HS-5 (cell line): ENCODE results near the gene CRACR2B.

Experiments
- DNase-seq: peaks from one replicate; pipeline ENCODE4 v3.0.0-alpha.2; 2012; ENCODE audit warnings: low read depth

Gene CRACR2B

DNA sequence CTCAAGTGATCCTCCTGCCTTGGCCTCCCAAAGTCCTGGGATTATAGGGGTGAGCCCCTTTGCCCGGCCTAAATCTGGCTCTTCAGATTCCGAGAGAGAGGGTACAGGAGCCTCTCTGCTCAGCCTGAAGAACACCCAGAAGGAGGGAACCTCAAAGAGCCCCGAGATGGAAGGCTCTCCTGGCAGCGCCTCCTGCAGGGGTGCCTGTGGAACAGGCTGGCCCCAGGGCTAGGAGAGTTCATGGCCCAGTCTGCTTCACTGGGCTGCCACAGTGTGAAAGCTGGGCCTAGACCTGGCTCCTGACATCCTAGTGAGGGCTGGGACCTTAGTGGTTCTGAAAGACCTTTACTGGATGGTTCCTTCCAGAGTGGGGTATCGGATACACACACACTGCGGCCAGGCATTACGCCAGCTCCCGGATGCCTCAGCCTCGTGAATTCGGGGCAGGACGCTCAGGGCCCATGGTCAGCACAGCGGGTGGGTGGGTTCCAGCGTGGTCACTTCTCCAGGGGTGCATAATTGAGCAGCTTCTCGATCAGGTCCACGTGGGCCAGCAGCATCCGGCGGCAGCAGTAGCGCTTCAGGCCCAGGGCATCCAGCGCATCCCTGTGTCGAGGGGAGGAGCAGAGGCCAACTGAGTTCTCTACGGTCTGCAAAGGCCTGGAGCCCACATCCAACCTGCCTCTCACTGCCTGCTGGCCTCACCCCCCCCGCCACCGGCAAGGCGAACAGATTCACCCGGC lies 12.3 kb downstream of the CRACR2B start:
- DNase-seq, result no peak

DNA sequence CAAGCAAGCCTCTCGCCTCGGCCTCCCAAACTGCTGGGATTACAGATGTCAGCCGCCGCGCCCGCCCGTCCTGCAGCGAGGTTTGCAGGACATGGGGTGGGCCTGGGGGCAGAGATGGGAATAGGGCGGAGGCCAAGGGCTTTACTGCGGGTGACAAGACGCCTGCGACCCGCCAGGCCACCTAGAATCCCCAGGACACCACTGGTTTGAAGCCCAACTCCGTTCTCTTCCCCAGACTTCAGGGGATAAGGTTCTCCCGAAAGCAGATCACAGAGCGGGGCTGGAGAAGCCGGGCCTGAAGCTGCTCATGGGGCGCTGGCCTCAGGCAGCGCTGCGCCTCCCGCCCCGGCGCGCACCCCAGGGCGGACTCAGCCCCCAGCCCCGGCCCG lies 14.3 kb downstream of the CRACR2B start:
- no peak for DNase-seq

DNA sequence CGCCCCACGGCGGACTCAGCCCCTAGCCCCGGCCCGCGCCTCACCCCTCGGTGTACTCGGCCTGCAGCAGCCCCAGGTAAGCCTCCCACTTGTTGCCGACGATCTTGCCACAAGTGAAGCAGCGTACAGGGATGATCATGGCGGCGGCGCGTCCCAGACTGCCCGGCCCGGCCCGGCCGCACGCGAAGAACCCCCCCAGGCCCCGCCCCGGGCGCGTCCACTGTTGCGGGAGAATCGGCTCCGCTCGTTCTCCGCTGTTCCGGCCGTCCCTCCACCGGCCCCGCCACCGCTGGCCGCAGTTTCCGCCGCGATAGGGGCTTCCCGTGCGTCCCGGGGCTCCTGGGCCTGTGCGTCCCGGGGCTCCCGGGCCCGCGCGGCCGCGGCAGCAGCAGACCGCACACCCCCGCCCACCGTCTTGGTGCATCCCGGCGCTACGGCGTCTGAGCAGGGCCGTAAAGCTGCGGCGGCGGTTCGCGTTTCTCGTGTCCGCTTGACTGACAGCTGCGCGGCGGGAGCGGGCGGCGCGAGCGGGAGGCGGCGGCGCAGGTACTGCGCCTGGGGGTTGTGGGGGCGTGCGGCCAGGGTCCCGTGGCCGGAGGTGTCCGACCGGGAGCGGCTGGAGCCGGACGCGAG lies 14.8 kb downstream of the CRACR2B start, which contains the start of the genes POLR2L and TSPAN4:
Gene POLR2L (minus strand): TSS at position 160 of the 633 bp plus-strand sequence. CDS start 21 bp downstream, at position 139.
Gene TSPAN4 (plus strand): TSS at position 483 of the 633 bp plus-strand sequence. CDS start 7,453 bp downstream, outside the sequence.
- no peak for DNase-seq

DNA sequence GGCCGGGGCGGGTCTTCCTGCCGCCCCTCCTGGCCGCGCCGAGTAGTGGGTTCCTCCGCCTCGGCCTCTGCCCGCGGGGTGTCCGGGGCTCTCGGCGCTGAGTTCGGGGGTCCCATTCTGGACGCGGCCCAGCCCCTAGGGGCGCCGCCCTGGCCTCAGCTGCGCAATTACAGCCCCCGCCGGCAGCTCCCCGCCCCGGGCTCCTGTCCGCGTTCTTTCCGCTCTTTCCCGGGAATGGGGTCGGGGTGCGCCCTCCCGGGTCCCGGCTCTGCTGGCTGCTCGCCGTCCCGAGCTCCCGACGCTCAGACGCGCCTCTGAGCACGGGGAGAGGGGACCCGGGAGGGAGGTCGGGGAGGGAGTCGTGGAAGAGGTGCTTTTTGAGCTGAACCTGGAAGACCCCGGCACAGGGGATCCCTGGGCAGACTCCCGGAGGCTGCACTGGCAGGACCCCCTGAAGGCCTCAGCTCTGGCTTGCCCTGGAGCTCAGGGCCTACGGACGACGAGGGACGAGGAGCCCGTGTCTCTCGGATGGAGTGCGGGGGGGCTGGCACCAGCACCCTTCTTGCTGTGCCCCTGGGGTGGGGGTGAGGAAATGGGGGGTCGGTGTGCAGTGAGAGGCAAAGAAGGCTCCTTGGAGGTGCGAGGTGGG lies 15.5 kb downstream of the CRACR2B start:
- no peak for DNase-seq

DNA sequence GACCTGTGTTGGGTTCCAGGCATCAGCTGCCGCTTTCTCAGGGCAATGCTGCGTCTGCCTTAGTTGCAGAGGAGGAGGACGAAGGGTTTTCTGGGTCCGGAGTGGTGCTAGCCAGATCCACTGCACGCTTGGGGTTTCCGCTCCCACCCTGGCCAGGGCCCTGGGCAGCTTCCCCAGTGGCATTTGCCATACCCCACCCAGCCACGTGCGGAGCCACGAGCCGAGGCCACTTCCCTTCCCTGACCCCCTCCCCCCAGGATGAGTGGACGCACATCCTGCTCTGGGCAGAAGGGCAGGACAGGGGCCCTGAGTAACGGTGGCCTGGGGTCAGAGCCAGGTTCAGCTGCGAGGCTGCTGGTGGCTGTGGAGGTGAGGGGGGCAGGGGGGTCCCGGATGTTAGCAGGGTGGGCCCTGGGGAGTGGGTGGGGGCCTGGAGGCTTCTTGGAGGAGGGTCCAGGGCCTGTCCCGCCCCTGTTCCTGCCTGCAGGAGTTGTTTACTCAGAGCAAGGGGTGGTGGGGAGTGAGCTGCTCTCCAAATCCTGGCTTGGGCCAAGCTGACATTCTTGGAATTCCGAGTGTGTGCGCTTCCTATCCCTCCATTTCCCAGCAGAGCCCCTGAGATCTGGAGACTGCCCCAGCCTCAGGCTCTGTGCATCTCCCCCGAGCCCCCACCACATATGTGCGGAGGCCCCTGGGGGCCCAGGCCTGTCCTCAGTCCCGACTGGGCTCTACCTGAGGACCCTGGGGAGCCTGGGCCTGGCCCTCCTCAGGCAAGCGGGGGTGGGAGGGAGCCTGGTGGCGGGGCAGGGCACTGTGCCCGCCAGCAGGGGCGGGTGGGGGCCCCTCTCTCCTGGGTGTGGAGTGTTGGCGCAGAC lies 16.3 kb downstream of the CRACR2B start:
- DNase-seq, result peak; percentile 88

DNA sequence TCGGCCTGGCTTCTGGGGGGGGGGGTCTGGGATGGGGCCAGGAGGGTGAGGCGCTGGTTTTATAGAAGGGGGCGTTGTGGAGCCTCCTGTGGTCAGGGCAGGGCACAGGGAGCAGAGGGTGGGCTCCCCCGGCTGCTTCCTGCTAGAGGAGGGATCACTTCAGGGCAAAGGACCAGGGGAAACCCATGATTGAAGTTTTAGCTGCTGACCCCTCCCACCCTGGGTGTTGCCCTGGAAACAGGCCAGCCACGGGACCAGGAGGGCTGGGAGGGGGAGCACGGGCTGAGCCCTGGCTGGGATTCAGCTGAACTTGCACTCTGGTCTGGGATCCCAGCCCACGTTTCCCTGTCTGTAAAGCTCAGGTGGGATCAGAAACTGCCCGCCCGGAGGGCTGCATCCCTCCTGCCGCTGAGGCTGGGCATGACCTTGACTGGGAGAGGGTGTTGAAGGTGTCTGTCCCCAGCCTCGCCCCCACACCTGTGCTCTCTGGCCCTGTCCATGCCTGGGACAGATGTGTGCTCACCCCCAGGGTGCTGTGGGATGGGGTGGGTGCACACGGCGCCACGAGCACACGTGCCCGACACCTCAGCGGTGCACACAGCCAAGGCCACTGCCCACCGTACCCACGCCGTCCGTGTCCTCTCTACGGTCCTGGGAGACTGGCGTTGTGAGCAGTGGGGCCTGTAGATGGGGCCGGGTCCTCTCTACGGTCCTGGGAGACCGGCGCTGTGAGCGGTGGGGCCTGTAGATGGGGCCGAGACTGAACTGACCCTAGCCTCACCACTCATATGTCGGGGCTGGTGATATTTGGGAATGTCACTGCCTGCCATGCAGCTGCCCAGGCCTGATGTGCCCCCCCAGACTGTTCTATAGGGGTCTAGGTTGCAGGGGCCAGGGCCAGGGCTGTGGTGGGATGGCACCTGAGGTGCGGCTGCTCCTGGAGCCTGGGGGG lies 17.2 kb downstream of the CRACR2B start:
- peak; percentile 49 for DNase-seq

DNA sequence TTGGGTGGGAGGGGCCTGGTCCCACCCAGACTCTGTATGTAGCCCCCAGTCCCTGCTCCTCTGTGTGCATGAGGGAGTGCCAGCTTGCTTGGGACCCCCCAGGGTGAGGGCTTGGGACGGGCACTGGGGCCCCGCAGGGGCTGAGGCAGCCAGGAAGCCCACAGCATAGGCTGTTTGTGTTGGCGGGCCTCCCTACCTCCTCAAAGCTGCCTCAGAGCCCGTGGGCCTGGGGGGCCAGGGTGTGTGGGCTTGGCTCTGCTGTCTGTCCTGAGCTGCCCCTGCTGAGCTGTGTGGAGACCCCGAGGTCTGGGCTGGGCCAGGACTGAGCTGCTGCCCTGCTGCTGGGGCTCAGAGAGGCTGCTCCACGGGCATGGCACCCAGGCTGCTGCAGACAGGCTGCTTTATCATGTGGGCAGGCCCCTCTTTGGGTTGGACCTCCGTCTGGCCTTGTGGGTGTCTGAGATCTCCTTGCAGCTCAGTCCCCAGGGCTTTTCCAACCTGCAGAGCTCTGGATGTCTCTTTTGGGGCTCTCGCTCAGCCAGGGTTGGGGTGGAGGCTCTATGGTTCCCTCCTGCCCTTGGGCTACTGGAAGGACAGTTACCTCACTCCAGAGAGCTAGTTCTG lies 18.3 kb downstream of the CRACR2B start:
- DNase-seq, result no peak

DNA sequence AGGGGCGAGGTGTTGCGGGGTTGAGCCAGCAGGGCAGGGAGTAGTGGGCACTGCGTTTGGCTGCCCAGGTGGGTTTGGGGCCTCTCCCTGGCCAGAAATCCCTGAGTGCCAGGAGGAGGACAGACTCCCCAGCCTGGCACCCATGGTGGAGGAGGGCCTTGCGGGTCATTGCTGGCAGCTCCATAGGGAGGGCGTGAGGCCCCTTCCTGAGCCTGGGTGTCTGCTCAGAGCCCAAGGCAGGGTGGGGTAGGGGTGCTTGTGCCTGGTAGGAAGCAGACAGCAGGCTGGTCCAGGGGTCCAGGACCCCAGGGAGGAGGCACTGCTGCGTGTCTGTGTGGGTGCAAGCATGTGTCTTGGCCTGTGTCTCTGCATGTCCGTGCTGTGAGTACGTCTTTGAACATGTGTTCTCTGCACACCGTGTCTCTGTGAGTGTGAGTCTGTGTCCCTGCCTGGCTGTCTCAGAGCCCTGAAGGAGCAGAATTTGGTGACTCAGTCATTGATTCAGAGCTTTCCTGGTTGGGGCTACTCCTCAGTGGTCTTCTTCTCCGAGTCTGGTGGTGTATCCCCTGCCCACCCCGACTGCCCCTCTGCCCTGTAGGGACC lies 18.9 kb downstream of the CRACR2B start:
- DNase-seq, result no peak

DNA sequence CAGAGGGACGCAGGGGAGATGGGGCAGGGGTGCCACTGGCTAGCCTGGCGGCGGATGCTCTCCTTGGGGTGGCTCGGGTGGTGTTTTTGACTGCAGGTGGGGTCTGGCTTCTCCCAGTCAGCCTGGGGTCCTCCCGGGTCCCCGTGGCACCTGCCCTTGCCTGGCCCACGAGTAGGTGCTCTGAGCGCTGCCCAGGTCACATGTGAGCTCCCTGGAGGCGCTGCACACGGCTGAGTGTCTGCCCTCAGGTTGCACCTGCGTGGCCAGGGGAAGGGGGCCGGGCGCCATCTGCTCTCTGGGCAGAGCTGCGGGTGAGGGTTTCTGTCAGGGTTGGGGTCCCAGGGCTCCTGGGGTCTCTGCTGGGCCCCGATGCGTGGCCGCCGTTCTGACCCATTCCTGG lies 20.2 kb downstream of the CRACR2B start:
- DNase-seq, result no peak

DNA sequence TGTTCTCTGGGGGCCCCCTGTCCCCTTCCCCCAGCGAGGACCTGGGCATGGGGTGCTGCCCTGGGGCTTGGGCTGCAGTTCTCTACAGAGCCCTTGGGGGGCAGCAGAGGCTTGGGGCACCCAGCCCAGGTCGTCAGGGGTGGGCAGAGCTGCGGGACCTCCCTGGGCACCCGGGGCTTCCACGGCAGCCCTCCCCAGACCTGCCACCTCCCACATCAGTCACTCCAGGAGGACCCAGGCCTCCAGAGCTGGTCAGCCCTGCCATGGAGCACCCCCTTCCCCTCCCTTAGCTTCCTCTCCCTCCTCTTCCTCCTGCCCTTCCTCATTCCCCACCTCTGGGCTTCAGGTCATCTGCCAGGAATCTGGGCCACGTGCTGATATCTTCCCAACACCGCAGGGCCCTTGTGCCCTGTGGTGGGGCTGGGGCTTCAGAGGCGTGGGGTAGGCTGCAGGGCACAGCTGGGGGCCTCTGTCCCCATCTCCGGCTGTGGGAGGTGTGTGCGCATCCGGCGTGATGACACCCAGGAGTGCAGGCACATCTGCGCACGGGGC lies 20.7 kb downstream of the CRACR2B start:
- DNase-seq, result no peak

DNA sequence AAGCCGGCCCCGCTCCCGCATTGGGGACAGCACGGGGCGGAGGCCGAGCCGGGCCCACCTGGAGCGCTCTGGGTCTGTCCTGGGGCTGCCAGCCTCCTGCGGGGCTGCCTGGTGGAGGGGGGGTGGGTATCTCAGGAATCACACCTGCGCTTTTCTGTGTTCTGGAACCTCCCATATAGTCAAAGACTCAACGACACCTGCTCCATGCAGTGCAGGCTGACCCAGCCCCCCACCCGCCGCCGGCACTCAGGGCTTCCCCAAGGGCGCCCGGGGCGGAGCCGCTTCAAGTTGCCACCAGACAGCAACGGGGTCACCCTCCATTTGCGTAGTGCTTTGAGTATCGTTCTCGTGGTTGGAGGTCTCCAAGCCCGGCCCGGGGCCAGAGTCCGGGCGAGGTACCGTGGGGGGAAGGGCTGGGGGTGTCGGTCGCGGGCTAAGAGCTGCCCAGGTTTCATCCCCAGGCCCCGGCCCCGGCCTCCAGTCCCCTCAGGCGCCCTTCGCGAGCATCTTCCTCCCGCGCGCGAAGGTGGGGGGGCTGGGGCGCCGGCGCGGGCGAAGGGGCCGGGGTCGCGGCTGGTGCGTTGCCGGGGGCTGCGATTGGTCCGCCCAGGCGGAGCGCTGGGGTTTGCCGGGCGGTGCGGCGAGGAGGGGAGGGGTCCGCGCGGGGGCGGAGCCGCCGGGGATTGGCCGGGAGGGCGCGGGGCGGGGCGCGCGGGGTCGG lies 21.5 kb downstream of the CRACR2B start:
- no peak for DNase-seq

DNA sequence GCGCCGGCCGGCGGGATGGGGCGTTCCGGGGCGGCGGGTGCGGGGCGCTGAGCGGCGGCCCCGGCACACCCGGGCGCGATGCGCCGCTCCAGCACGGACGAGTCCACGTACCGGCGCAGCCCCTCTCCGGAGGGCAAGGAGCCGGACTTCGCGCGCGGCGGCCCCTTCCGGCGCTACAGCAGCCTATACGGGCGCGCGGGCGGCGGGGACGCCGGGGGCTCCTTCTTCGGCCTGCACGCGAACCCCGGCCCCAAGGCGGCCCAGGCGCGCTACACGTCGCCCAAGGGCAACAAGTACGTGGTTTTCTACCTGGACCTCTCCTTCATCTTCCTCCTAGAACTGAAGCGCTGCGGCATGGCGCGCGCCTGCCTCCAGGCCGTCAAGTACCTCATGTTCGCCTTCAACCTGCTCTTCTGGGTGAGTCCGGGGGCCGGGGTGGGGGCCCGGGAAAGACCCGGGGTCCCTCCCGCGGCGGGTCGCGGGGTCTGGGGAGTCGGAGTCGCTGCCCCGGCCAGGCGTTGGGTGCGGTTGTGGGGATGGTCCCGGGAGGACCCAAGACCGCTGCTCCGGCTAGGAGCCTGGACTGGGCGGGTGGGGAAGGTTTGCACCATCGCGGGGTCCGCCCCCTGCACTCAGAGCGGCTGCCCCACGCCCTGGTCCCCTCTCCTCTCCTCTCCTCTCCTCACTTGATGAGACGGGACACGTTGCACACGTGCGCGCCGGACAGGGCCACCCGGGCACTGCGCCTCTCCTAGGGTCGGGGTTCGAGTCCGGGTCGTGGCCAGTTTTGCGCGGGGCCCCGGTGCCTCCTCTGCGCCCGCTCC lies 22.4 kb downstream of the CRACR2B start:
- DNase-seq, result no peak

DNA sequence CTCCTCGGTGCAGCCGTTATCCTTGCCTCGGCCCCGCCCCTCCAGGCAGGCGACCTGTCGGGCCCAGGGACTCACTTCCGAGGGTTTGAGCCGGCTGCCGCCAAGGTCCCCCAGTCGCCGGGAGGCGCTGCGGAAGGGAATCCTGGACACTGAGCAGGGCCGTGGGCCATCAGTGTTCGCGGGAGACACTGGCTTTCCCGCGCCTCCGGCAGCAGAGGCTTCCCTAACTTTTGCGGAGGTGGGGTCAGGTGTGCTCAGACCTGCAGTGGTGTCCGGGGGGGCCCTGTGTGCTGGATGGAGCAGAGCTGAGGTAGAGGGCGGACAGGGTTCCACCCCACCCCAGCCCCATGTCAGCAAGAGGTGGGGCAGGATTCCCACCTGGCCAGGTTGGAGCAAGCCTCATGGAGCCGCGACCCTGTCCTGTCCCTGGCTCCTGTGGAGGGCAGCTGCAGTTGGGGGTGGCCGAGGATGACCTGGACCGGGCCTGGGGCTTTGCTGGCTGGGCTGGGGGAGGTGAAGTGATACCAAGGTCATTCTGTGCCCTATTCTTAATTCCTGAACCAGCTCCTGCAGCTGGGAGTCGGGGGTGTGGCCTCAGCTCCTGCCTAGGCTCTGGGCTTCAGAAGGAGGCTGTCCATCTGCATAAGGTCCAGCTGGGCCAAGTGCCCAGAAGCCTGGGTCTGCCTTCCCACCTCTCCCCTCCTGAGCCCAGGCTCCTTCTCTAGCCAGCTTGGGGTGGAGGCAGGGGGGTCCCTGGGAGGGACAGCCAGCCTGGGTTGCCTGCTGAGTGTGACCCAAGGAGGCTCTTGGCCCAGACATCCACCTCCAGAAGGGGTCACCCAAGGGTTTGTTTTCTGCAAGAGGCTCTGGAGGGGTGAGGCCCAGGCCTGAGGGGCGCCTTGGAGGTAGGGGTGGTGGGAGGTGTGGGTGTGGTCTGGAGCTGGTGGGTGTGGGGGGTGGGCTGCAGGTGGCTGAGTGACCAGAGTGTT lies 23.4 kb downstream of the CRACR2B start:
- no peak for DNase-seq

DNA sequence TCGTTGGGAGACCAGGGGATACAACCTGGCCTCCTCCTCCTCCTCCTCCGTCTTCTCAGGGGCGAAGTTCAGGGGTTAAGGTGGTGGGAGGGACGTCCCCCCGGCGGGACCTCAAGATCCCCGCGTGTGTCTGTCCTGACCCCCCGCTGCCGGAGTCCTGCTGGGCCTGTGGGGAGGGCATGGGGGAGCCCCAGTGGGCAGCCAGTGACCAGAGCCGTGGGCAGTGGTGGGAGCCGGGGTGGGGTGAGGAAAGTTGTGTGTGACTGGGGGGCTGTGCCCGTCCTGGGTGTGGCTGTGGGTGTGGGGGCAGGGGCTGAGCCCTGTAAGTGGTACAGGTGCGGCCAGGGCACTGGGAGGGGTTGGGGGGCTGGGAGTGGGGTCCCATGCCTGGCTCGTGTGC lies 25.0 kb downstream of the CRACR2B start:
- DNase-seq, result no peak

DNA sequence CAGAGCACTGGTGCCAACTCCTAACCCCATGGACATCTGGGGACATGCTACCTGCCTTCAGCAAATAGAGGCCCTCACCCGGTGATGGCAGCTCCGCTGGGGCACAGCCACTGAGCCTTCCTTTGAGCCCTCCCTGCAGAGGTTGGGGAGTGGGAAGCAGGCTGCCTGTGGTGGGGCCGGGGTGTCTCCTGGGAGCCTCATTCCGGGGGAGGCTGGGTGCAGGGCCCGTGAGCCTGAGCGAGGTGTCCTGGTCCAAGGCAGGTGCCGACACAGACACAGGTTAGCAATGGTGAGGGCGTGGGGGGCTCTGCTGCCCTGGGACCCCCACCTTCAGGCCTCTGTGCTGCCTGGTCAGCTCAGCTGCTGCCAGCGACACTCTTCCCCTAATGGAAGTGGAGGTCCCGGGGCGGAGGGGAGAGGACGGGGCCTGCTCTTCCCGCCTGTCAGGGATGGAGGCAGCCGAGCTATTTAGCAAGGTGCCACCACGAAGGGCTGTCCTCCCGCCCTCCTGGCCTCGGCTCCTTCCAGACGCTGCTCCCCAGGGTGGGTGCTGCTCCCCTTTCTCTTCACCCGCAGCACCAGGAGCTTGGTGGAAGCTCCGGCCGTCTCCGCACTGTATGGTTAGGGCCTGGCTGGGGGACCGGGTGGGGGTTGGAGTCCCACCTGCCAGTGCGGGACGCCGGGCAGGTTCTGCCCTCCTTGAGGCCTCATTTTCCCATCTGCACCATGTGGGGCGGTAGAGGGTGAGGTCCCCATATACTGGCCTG lies 26.1 kb downstream of the CRACR2B start:
- DNase-seq, result no peak
